Measurements from ENCODE around the gene FADS3.

- no peak for TF ChIP-seq POLR2AphosphoS5 (IDR thresholded peaks at IDR 0.05)
- no peak for TF ChIP-seq CTCF (IDR thresholded peaks at IDR 0.05)
- no peak for TF ChIP-seq POLR2A (IDR thresholded peaks at IDR 0.05)
Observed at GRCh38 chr11:61904539-61905048, 13.2 kb upstream of the FADS3 start.

All from prostate gland (tissue), 2 donors.